ENCODE data around the gene SIX5.

- TF ChIP-seq EZH2phosphoT487 (IDR thresholded peaks at IDR 0.05; ENCODE audit: borderline replicate concordance): no peak
- no peak for TF ChIP-seq CTCF (conservative IDR thresholded peaks at IDR 0.05; ENCODE audit: low read length)
Observed at GRCh38 chr19:45757695-45758094, 11.4 kb downstream of the SIX5 start.

All from Loucy (cell line).